ENCODE measurements around the gene CCR5AS.

The CCR5AS gene

GRCh38 chr3:46359733-46360493 is 47.0 kb downstream of the CCR5AS start:
- Histone ChIP-seq H3K36me3 (no peaks in the 10 kb centered on the region), H3K27me3 (peaks cover 0 to under 1% (median 0%) of the 10 kb centered on the region in 3 donors), H3K4me3 (no peak overlapping the region), H3K4me1 (peaks cover 0 to 4% of the 10 kb centered on the region in 2 donors), H3K9me3 (no peaks in the 10 kb centered on the region), H3K27ac (no peak overlapping the region)
- no peak for DNase-seq
- ATAC-seq = peak in 1 of 2 donors; percentile 51
- in situ Hi-C loops (cut with MboI; ENCODE audit: low sequenced_read_pairs in 4 of 4) = loop anchor here in 1 of 4 donors (25.0 kb wide), 2 partner anchors 273 to 423 kb away; partner anchors contain the start of gene CXCR6
- intact Hi-C loops (cut with DNase I; ENCODE audit: low total_unique reads) = no loop called here
- no peak for TF ChIP-seq CTCF (IDR thresholded peaks at IDR 0.05 in 4 of 5, conservative IDR thresholded peaks at IDR 0.05 in 1 of 5)
- no peak for TF ChIP-seq POLR2A (IDR thresholded peaks at IDR 0.05)

- DNase-seq (no peak), ATAC-seq (no peak)
- Histone ChIP-seq H3K9me3 (no peaks in the 10 kb centered on the region), H3K4me1 (peaks cover 0 to 4% of the 10 kb centered on the region in 2 donors), H3K4me3 (no peak overlapping the region), H3K27ac (no peak overlapping the region), H3K36me3 (no peaks in the 10 kb centered on the region), H3K27me3 (peaks cover 0 to 3% (median 0%) of the 10 kb centered on the region in 3 donors)
- TF ChIP-seq POLR2A (IDR thresholded peaks at IDR 0.05) = no peak
- no peak for TF ChIP-seq CTCF (IDR thresholded peaks at IDR 0.05 in 4 of 5, conservative IDR thresholded peaks at IDR 0.05 in 1 of 5)
- intact Hi-C loops (cut with DNase I; ENCODE audit: low total_unique reads) (no loop called here), in situ Hi-C loops (cut with MboI; ENCODE audit: low sequenced_read_pairs in 4 of 4) (loop anchor here in 1 of 4 donors (25.0 kb wide), 2 partner anchors 271 to 421 kb away; partner anchors contain the start of gene CXCR6)
Measured at GRCh38 chr3:46358466-46358865, 48.4 kb downstream of the CCR5AS start.

- Histone ChIP-seq H3K27me3 (peaks cover 0 to 9% (median 0%) of the 10 kb centered on the region in 3 donors), H3K9me3 (no peaks in the 10 kb centered on the region), H3K36me3 (no peaks in the 10 kb centered on the region), H3K4me3 (no peak overlapping the region), H3K4me1 (peaks cover 0 to 4% of the 10 kb centered on the region in 2 donors), H3K27ac (no peak overlapping the region)
- no peak for TF ChIP-seq CTCF (IDR thresholded peaks at IDR 0.05 in 4 of 5, conservative IDR thresholded peaks at IDR 0.05 in 1 of 5)
- TF ChIP-seq POLR2A (IDR thresholded peaks at IDR 0.05) = no peak
- in situ Hi-C loops (cut with MboI; ENCODE audit: low sequenced_read_pairs in 4 of 4) = loop anchor here in 1 of 4 donors (25.0 kb wide), 2 partner anchors 270 to 420 kb away; partner anchors contain the start of gene CXCR6
- no peak for DNase-seq
- intact Hi-C loops (cut with DNase I; ENCODE audit: low total_unique reads) = no loop called here
- no peak for ATAC-seq
Measured at GRCh38 chr3:46356909-46357308, 50.0 kb downstream of the CCR5AS start.

GRCh38 chr3:46356276-46356675 is 50.6 kb downstream of the CCR5AS start:
- ATAC-seq (no peak), DNase-seq (no peak)
- no peak for TF ChIP-seq CTCF (IDR thresholded peaks at IDR 0.05 in 4 of 5, conservative IDR thresholded peaks at IDR 0.05 in 1 of 5)
- TF ChIP-seq POLR2A (IDR thresholded peaks at IDR 0.05) = no peak
- no peak overlapping the region for H3K27ac ChIP-seq
- no peaks in the 10 kb centered on the region for H3K9me3 ChIP-seq
- no peak overlapping the region for H3K4me3 ChIP-seq
- intact Hi-C loops (cut with DNase I; ENCODE audit: low total_unique reads) = no loop called here
- peaks cover 0 to 9% (median 0%) of the 10 kb centered on the region in 3 donors for H3K27me3 ChIP-seq
- H3K4me1 ChIP-seq = peaks cover 0 to 4% of the 10 kb centered on the region in 2 donors
- no peaks in the 10 kb centered on the region for H3K36me3 ChIP-seq
- in situ Hi-C loops (cut with MboI; ENCODE audit: low sequenced_read_pairs in 4 of 4) = loop anchor here in 1 of 4 donors (25.0 kb wide), 2 partner anchors 269 to 419 kb away; partner anchors contain the start of gene CXCR6
